ENCODE data around the gene KPNA6. TPM values are rescaled to one million over a fixed set of nuclear protein-coding genes. Genes with fewer than 3 reads are reported as not detected.
"Not testable (repeated sequence)": the region's sequence is repeated elsewhere in the genome, so short reads cannot be mapped to it uniquely, and the experiment has no call there.

The KPNA6 gene
- total RNA-seq, 3 donors from 2014 or later (not counting 1 experiment from before 2014, with no cell fraction given) = 48.6 to 59.0 (median 52.8) TPM

DNA sequence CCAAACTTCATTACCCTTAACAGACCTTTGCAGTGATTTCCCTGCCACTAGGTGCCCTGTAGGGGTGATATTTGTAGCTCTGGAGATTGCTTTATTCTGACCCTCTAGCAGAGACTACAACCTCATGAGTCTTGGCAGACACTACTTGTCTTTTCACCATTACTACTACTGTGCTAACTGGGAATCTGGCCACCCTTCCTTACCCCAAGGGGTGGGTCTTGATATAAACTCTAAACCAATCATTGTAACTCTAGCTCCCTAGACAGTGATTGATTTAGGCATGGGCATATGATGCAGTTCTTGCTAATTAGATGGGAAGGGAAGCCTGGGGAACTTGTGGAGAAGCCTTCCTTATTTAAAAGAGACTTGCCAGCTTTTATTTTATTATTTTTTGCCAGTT, 3.9 kb downstream of the KPNA6 start:
- peak overlapping the region; percentile 35 to 95 for H3K27ac Mint-ChIP-seq
- DNase-seq (no peak), ATAC-seq (no peak)
- H3K4me3 Mint-ChIP-seq = peak overlapping the region; percentile 55
- no peaks in the 10 kb centered on the region for H3K36me3 Mint-ChIP-seq
- Histone ChIP-seq H3K4me1 (ENCODE audit: control insufficient read depth, insufficient read depth, low read length) (peaks cover 43% of the 10 kb centered on the region), H3K4me3 (ENCODE audit: low read length) (no peak overlapping the region), H3K36me3 (ENCODE audit: control insufficient read depth, insufficient read depth, low read length) (peaks cover 2% of the 10 kb centered on the region), H3K27me3 (ENCODE audit: control insufficient read depth, insufficient read depth, low read length) (no peaks in the 10 kb centered on the region), H3K9me3 (ENCODE audit: control insufficient read depth, insufficient read depth, low read length) (no peaks in the 10 kb centered on the region), H3K27ac (ENCODE audit: low read length) (peak overlapping the region; percentile 19)
- H3K4me1 Mint-ChIP-seq = peaks cover 50 to 52% of the 10 kb centered on the region in 2 donors
- no peaks in the 10 kb centered on the region for H3K27me3 Mint-ChIP-seq (ENCODE audit: low read depth in 2 of 2)
- intact Hi-C loops (cut with micrococcal nuclease) = no loop called here
- TF ChIP-seq, protein P1, sequence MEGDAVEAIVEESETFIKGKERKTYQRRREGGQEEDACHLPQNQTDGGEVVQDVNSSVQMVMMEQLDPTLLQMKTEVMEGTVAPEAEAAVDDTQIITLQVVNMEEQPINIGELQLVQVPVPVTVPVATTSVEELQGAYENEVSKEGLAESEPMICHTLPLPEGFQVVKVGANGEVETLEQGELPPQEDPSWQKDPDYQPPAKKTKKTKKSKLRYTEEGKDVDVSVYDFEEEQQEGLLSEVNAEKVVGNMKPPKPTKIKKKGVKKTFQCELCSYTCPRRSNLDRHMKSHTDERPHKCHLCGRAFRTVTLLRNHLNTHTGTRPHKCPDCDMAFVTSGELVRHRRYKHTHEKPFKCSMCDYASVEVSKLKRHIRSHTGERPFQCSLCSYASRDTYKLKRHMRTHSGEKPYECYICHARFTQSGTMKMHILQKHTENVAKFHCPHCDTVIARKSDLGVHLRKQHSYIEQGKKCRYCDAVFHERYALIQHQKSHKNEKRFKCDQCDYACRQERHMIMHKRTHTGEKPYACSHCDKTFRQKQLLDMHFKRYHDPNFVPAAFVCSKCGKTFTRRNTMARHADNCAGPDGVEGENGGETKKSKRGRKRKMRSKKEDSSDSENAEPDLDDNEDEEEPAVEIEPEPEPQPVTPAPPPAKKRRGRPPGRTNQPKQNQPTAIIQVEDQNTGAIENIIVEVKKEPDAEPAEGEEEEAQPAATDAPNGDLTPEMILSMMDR (IDR thresholded peaks at IDR 0.05) = no peak
- no peaks in the 10 kb centered on the region for H3K9me3 Mint-ChIP-seq

DNA sequence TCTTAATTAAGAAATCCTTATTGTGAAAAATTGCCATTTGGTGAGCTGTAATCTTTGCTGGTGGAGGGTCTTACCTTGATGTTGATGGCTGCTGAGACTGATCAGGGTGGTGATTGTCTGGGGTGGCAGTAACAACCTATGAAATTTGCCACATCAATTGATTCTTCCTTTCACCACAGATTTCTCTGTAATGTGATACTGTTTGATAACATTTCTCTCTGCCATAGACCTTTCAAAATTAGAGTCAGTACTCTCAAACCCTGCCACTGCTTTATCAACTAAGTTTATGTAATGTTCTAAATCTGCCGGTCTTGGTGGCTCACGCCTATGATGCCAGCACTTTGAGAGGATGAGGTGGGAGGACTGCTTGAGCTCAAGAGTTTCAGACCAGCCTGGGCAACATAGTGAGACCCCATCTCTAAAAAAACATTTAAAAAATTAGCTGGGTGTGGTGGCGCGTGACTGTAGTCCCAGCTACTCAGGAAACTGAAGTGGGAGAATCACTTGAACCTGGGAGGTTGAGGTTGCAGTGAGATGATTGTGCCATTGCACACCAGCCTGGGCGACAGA, 5.0 kb downstream of the KPNA6 start:
- Mint-ChIP-seq H3K36me3 (no peaks in the 10 kb centered on the region), H3K9me3 (no peaks in the 10 kb centered on the region), H3K4me1 (peaks cover 48 to 54% of the 10 kb centered on the region in 2 donors), H3K27me3 (ENCODE audit: low read depth in 2 of 2) (no peaks in the 10 kb centered on the region), H3K27ac (peak overlapping the region in 1 of 2 donors; percentile 58), H3K4me3 (no peak overlapping the region)
- TF ChIP-seq, protein P1 (IDR thresholded peaks at IDR 0.05) = no peak
- no peak overlapping the region for H3K27ac ChIP-seq (ENCODE audit: low read length)
- no peak for ATAC-seq
- H3K27me3 ChIP-seq (ENCODE audit: control insufficient read depth, insufficient read depth, low read length) = no peaks in the 10 kb centered on the region
- H3K9me3 ChIP-seq (ENCODE audit: control insufficient read depth, insufficient read depth, low read length) = no peaks in the 10 kb centered on the region
- DNase-seq = peak in 1 of 2 donors; percentile 38
- intact Hi-C loops (cut with micrococcal nuclease) = no loop called here
- H3K4me3 ChIP-seq (ENCODE audit: low read length) = no peak overlapping the region
- peaks cover 37% of the 10 kb centered on the region for H3K4me1 ChIP-seq (ENCODE audit: control insufficient read depth, insufficient read depth, low read length)
- H3K36me3 ChIP-seq (ENCODE audit: control insufficient read depth, insufficient read depth, low read length) = peaks cover 2% of the 10 kb centered on the region
- WGBS (ENCODE audit: insufficient coverage) = 56% methylated on average over 5 of the region's 5 CpGs

DNA sequence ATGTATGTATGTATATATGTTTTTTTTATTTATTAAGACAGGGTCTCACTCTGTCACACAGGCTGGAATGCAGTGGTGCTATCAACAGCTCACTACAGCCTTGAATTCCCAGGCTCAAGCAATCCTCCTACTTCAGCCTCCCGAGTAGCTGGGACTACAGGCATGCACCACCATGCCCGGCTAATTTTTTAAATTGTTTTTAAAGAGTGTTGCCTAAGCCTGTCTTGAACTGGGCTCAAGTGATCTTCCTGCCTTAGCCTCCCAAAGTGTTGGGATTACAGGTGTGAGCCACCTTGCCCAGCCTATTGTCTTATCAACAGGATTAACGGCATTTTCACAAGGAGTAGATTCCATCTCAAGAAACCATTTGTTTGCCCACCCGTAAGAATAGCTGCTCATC, 5.6 kb downstream of the KPNA6 start:
- H3K4me1 Mint-ChIP-seq = peaks cover 49 to 60% of the 10 kb centered on the region in 2 donors
- peaks cover 37% of the 10 kb centered on the region for H3K4me1 ChIP-seq (ENCODE audit: control insufficient read depth, insufficient read depth, low read length)
- ATAC-seq; H3K27me3 ChIP-seq (ENCODE audit: control insufficient read depth, insufficient read depth, low read length); H3K4me3 ChIP-seq (ENCODE audit: low read length); H3K27me3 Mint-ChIP-seq (ENCODE audit: low read depth in 2 of 2); H3K27ac ChIP-seq (ENCODE audit: low read length); DNase-seq; H3K4me3 Mint-ChIP-seq; H3K9me3 Mint-ChIP-seq; H3K36me3 ChIP-seq (ENCODE audit: control insufficient read depth, insufficient read depth, low read length); H3K9me3 ChIP-seq (ENCODE audit: control insufficient read depth, insufficient read depth, low read length); intact Hi-C loops (cut with micrococcal nuclease); H3K36me3 Mint-ChIP-seq: not testable (repeated sequence)
- 96% methylated on average over 4 of the region's 4 CpGs for WGBS (ENCODE audit: insufficient coverage)
- peak overlapping the region in 1 of 2 donors; percentile 45 for H3K27ac Mint-ChIP-seq

DNA sequence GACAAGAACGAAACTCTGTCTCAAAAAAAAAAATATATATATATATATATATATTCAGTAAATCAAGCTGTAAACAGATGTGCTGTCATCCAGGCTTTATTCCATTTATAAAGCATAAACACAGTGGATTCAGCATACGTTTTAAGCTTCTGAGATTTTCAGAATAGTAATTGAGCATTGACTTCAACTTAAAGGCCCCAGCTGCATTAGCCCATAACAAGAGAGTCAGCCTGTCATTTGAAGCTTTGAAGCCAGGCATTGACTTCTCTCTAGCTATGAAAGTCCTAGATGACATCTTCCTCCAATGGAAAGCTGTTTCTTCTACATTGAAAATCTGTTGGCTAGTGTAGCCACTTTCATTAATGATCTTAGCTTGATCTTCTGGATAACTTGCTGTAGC, 6.6 kb downstream of the KPNA6 start:
- H3K4me1 ChIP-seq (ENCODE audit: control insufficient read depth, insufficient read depth, low read length) = peaks cover 27% of the 10 kb centered on the region
- H3K36me3 ChIP-seq (ENCODE audit: control insufficient read depth, insufficient read depth, low read length) = peaks cover 2% of the 10 kb centered on the region

More for the DNA sequence above, 6.6 kb downstream of the KPNA6 start:
- peaks cover 41 to 56% of the 10 kb centered on the region in 2 donors for H3K4me1 Mint-ChIP-seq
- Histone ChIP-seq H3K27ac (ENCODE audit: low read length) (no peak overlapping the region), H3K9me3 (ENCODE audit: control insufficient read depth, insufficient read depth, low read length) (no peaks in the 10 kb centered on the region), H3K4me3 (ENCODE audit: low read length) (no peak overlapping the region), H3K27me3 (ENCODE audit: control insufficient read depth, insufficient read depth, low read length) (no peaks in the 10 kb centered on the region)
- H3K4me3 Mint-ChIP-seq = no peak overlapping the region
- TF ChIP-seq, protein P1 (IDR thresholded peaks at IDR 0.05) = no peak
- ATAC-seq (no peak), DNase-seq (no peak)
- no peak overlapping the region for H3K27ac Mint-ChIP-seq
- WGBS (ENCODE audit: insufficient coverage) = 100% methylated on average over 1 of the region's 2 CpGs
- intact Hi-C loops (cut with micrococcal nuclease) = no loop called here
- H3K9me3 Mint-ChIP-seq = no peaks in the 10 kb centered on the region
- H3K36me3 Mint-ChIP-seq = no peaks in the 10 kb centered on the region
- no peaks in the 10 kb centered on the region for H3K27me3 Mint-ChIP-seq (ENCODE audit: low read depth in 2 of 2)

Data from natural killer cell (primary cell).